HG02759 (cell line): ENCODE results near the gene SERPINB3.
"Not testable (repeated sequence)": the region's sequence is repeated elsewhere in the genome, so short reads cannot be mapped to it uniquely, and the experiment has no call there.

Experiments used
- ATAC-seq: cut with Tn5 transposase; IDR thresholded peaks from one replicate; pipeline ENCODE4 v1.9.1; 2021; ENCODE audit warnings: mild to moderate bottlenecking, moderate library complexity; ENCODE audit not compliant: unreplicated experiment

SERPINB3 gene

DNA sequence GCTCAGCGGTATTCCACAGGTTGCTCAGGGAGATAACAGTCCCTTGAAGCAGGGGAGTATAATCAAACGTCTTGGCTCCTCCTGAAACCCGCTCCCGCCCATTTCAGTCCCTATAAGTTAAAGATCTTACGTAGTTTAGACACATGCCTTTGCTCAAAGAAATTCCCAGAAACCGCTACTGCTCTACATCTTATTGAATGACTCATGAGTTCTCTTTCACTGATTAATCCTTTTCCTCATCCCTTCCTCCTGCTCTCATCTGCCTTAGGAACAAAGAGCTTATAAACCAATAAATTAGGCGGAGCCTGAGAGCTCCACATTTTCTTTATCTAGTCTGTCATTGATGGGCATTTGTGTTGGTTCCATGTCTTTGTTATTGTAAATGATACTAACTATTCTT, 13.5 kb downstream of the SERPINB3 start:
- no peak for ATAC-seq

DNA sequence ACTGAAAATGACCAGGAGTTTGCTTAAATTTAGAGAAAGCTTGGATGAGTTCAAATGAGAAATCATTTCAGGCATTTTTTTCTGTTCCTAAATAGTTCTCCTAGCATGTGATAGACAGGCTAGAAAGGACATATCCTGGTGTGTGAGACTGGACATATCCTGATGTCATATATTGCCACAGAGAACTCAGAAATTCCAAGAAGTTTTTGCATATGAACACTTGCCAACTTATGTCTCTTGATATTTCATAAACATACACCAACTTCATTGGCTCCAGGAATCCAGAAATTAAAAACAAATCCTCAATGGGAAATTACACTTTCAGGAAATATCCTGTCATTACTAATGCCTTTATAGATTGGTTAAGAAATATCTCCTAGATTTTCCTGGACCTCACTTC, 14.8 kb downstream of the SERPINB3 start:
- ATAC-seq, result no peak

DNA sequence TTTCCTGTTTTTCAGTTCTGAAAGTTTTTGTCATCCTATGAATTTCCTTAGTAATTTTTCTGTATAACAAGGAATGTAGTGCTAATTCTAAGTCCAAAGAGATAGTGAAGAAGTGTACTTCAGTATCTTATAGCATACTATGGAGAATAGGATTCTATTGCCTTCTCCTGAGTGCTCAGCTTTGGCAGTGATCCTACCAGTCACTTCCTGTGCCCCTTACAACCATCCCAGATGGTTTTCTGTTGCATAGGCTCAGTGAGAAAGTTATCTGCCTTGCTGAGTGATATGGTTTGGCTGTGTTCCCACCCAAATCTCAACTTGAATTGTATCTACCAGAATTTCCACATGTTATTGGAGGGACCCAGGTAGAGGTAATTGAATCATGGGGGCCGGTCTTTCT, 17.0 kb downstream of the SERPINB3 start:
- ATAC-seq, result not testable (repeated sequence)

DNA sequence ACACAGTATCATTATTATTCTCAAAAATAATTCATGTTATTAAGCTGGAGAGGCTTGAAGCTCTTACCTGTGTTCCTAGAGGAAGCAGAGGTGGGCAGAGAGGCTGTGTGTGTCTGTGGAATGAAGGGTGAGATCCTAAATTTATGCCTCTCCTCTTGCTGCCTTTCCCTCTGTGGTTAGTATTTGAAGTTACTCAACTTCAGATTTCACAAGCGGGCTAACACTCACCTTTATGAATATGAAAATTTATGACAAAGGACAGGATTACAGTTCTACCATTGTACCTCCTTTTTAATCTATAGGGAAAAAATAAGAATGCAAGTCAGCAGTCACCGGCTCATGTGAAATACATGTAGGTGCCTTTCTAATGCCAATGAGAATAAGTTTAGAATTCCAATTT, 17.6 kb downstream of the SERPINB3 start, which contains the start of gene SERPINB4:
Gene SERPINB4, minus strand, starts transcription at position 115 of the 400 bp plus-strand sequence. CDS start 679 bp downstream, outside the sequence.
- ATAC-seq, result not testable (repeated sequence)

DNA sequence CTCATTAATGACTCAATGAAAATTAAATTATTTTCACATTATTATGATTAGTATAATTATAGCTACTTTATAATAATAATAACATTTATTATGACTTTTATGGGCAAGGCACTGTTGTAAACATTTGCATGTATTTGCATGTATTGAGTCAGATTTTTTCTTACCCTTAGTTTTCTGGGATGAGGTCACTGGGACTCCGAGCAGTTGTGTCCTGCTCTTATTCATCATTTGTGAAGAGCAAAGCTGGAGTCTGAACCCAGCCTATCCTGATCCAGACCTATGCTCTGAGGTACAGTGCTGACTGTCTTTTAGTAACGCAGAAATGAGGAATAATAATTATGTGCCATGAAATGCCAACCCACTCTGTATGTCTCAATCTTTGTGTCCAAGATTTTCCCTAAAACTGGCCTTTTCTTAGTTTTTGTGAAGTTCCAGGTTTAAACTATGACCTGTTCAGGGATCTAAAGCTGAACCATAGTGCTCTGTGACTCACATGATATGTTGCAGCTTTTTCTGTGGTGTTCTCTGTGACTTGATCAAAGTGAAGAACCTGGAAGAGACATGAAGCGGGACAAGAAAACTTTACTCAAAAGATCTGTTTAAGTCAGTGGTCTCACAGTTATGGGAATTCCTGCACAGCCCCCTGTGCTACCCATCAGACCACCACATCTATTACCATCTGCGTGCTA, 18.9 kb downstream of the SERPINB3 start:
- ATAC-seq, result not testable (repeated sequence)

DNA sequence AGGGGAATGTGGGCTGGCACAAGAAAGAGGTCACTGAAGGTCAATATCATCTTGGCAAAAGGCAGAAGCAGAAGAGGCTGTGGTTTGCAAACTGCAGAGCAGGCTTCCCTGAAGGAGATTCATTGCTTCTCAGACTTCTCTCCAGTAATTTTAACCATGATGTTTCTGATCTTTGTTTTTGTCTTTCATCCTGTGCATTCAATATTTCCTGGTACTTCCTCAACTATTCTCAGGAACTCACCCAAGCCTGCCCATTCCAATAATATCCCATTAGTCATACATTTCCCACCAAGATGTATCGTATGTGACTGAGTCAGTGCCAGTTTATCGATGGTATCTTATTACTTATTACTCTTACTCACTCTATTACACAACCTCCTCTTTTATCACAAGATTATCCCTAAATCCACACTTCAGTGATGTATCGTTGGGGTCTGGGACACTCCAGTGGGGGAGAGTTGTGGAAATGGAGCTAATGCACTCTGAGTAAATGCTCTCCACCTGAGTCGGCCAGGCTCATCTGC, 20.5 kb downstream of the SERPINB3 start:
- not testable (repeated sequence) for ATAC-seq

DNA sequence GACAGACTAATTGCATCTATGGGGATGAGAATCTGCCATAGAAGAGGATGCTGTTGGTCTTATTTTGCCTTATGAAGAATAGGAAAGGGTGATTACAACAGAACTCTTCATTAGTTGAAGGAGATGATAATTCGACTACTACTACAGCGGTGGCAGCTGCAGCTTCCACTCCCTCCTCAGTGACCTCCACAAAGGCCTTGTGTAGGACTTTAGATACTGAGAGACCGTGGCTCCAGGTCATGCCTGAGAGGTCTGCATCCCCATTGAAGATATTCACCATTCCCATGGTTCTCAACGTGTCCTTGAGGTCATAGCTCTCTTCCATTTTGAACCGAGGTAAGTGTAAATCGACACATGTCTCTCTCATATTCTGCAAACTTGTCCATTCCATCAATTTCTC, 24.0 kb downstream of the SERPINB3 start:
- no peak for ATAC-seq

DNA sequence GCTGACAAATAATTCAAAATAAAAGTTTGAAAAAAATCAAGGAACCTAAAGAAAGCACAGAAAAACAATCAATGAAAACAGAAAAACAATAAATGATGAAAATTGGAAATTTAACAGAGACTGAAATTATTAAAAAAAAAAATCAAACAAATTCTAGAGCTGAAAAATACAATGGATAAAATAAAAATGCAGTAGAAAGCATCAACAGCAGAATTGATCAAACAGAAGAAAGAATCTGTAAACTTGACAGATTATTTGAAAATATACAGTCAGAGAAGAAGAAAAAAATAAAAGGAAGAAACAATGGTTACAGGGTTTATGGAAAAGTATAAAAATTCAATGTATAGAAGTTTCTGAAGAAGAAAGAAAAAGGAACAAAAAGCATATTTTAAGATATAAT, 33.9 kb downstream of the SERPINB3 start:
- ATAC-seq, result no peak

DNA sequence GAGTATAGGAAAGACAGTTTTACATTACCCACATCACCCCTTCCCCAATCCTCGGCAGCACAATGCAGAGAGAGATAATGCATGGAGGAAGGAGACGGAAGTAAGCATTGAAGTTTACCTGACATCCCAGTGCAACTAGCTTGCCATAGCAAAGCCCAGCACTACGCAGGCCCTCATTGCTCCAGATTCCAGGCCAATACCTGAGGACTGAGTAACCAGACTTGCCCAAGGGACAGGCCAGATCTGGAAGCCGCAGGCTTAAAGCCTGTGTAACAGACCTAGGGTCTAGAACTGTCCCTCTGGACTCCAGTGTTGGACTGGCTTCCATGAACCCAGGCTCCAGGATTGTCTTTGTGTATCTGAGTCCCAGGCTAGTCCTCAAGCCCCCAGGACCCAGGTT, 35.3 kb downstream of the SERPINB3 start:
- ATAC-seq, result no peak

DNA sequence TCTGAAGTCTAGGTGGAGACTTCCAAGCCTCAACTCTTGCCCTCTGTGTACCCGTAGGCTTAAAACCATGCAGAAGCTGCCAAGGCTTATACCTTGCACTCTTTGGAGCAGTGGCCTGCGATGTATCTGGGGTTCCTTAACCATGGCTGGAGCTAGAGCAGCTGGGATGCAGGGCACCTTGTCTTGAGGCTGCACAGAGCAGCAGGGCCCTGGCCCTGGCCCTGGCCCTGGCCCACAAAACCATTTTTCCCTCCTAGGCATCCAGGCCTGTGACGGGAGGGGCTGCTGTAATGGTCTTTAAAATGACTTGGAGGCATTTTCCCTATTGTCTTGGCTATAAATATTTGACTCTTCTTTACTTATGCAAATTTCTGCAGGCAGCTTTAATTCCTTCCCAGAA, 36.8 kb downstream of the SERPINB3 start:
- ATAC-seq, result no peak

DNA sequence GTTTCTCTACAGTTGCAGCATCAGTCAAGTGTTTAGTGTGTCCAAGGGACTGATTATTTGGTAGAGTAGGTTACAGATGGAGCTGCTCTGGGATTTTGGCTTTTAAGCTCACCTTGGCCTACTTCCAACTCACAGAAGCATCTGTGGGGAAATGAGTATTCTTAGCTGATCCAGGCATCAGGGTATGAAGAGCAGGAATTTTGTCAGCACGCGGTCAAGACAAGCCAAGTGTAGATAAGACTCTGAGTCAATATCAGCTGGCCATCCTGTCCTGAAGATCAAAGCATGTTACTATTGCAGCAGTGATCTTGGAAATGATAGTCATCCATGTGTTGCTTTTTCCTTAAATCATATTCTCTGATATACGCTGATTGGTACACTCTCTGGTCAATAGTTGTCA, 42.0 kb downstream of the SERPINB3 start:
- ATAC-seq, result no peak

DNA sequence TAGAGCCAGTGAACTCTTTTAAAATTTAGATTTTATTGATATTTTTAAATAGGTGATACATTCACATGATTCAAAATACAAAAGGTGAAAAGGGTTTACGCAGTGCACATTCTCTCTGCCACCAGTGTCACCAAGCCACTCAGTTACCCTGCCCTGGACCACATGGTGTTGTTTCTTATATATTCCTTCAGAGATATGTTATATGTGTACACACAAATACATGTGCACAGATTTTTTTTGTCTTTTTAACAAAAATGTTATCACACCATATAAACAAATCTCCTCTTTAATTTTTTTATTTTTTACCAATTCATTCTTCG, 43.8 kb downstream of the SERPINB3 start:
- no peak for ATAC-seq

DNA sequence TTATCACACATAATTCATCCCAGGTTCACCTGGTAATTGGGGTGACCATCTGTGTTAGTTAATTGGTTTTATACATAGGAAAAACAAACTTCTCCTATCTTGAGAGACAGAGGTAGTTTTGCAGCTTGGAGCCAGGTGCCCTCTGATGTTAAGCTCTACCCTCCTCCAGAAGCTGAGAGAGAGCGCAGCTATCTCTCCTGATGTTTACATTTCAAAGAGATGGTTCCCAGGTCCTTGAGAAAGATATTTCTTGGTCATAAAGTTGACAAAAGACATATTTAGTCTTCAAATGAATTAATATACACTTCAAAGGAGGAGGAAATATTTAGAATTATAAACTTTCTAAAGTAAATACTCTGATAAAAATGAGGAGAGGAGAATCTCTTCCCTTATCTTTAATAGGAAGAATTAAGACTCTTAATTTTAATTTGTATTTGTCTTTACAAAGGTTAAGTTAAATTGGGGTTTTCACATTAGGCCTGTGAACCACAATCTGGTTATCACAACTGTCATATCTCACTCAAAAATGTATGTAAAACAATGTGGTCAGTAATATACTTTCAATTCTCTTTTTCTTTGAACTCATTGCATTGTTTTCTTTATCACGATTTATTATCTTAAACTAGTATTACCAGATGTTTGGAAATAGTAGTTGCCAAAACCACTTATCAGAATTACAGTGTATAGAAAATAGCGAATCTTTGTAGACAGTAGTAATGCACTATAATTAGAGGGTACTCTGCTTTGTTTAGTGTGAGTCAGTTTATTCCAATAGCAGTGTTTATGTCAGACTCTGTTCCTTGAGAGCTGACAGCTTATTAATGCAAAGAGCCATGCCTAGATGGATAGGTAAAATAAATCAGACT, 44.4 kb downstream of the SERPINB3 start:
- peak; percentile 60 for ATAC-seq

DNA sequence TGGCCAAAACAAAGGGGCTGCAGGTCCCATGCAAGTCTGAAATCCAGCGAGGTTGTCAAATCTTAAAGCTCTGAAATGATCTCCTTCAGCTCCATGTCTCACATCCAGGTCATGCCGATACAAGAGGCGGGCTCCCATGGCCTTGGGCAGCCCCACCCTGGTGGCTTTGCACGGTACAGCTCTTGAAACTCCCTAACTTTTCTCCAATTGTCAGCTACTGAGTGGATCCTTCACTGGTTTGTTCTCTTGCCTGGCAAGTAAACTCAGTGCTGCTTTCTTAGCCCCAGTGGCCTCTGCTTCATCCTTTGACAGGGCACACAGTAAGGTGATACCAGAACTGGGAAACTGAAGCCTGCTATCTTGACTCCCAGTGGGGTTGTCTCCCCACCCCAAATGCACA, 48.3 kb downstream of the SERPINB3 start:
- ATAC-seq, result no peak

DNA sequence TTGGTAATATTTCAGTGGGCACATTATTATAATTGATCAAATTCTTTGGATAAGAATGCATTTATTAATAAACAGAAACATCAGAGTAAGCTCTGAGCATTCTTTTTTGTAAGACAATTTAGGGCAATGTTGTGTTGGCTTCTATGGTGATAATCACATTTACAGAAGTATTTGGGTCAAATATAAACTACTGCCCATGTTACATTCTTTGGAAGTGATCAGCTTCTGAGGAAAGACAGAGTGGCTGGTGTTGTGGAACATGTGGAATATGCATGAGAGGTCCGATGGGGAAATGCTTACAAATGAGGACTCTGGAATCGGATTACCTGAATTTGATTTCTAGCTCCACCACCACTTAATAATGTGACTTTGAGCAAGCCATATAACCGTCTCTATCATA, 55.2 kb downstream of the SERPINB3 start:
- ATAC-seq, result no peak
